ENCODE data around the gene RASAL1. TPM values are rescaled to one million over a fixed set of nuclear protein-coding genes. Genes with fewer than 3 reads are reported as not detected.

The RASAL1 gene
- total and polyA plus RNA-seq, 8 donors, result 0.79 to 12.1 (median 2.6) TPM

GRCh38 chr12:113136128-113136989 is 798 bp upstream of the RASAL1 start:
- intact Hi-C loops (cut with DNase I), result no loop called here
- Histone ChIP-seq H3K9me3 (no peaks in the 10 kb centered on the region), H3K27ac (peak overlapping the region in 2 of 4 donors; percentile 33 to 51), H3K27me3 (no peaks in the 10 kb centered on the region), H3K4me3 (peak overlapping the region in 2 of 4 donors; percentile 36 to 39), H3K4me1 (no peaks in the 10 kb centered on the region), H3K36me3 (no peaks in the 10 kb centered on the region)
- ATAC-seq (peak in 3 of 4 donors; percentile 41 to 69 (median 63)), DNase-seq (no peak), FAIRE-seq (no peak)
- no peak for TF ChIP-seq CTCF (IDR thresholded peaks at IDR 0.05)
- 27 to 29% methylated on average over 21 of the region's 21 CpGs for WGBS, 2 donors

GRCh38 chr12:113134521-113134951 is 1.0 kb downstream of the RASAL1 start:
- WGBS, 2 donors, result 43 to 55% methylated on average over 6 of the region's 6 CpGs
- peak overlapping the region in 2 of 4 donors; percentile 36 to 39 for H3K4me3 ChIP-seq
- no peak for TF ChIP-seq CTCF (IDR thresholded peaks at IDR 0.05)
- intact Hi-C loops (cut with DNase I), result no loop called here
- no peaks in the 10 kb centered on the region for H3K36me3 ChIP-seq
- H3K27me3 ChIP-seq, result no peaks in the 10 kb centered on the region
- FAIRE-seq (no peak), ATAC-seq (no peak), DNase-seq (no peak)
- no peak overlapping the region for H3K27ac ChIP-seq
- no peaks in the 10 kb centered on the region for H3K9me3 ChIP-seq
- H3K4me1 ChIP-seq, result no peaks in the 10 kb centered on the region

GRCh38 chr12:113134071-113134470 is 1.5 kb downstream of the RASAL1 start:
- Histone ChIP-seq H3K27ac (no peak overlapping the region), H3K4me3 (peak overlapping the region in 1 of 4 donors; percentile 39), H3K27me3 (no peaks in the 10 kb centered on the region), H3K4me1 (no peaks in the 10 kb centered on the region), H3K9me3 (no peaks in the 10 kb centered on the region), H3K36me3 (no peaks in the 10 kb centered on the region)
- FAIRE-seq, result no peak
- TF ChIP-seq CTCF (IDR thresholded peaks at IDR 0.05), result no peak
- intact Hi-C loops (cut with DNase I), result no loop called here
- no peak for DNase-seq
- 75% methylated on average over 2 of the region's 2 CpGs for WGBS, 2 donors
- no peak for ATAC-seq

- H3K27me3 ChIP-seq, result no peaks in the 10 kb centered on the region
- no peaks in the 10 kb centered on the region for H3K4me1 ChIP-seq
- WGBS, 2 donors, result 73 to 78% methylated on average over 3 of the region's 3 CpGs
- no peak overlapping the region for H3K4me3 ChIP-seq
- intact Hi-C loops (cut with DNase I), result no loop called here
- peak in 1 of 6 donors; percentile 17 for DNase-seq
- no peaks in the 10 kb centered on the region for H3K9me3 ChIP-seq
- no peak for FAIRE-seq
- no peak for ATAC-seq
- TF ChIP-seq CTCF (IDR thresholded peaks at IDR 0.05), result no peak
- no peak overlapping the region for H3K27ac ChIP-seq
- H3K36me3 ChIP-seq, result no peaks in the 10 kb centered on the region
Measured at GRCh38 chr12:113133666-113134065, 1.9 kb downstream of the RASAL1 start.

GRCh38 chr12:113133036-113133435 is 2.5 kb downstream of the RASAL1 start:
- Histone ChIP-seq H3K4me1 (no peaks in the 10 kb centered on the region), H3K36me3 (no peaks in the 10 kb centered on the region), H3K27me3 (no peaks in the 10 kb centered on the region), H3K27ac (no peak overlapping the region), H3K4me3 (no peak overlapping the region), H3K9me3 (no peaks in the 10 kb centered on the region)
- TF ChIP-seq CTCF (IDR thresholded peaks at IDR 0.05), result no peak
- FAIRE-seq, result no peak
- intact Hi-C loops (cut with DNase I), result no loop called here
- WGBS, 2 donors, result 64 to 68% methylated on average over 6 of the region's 6 CpGs
- ATAC-seq, result no peak
- DNase-seq, result peak in 1 of 6 donors; percentile 32

All from pancreas (tissue), 10 donors.